Sigmoid colon (tissue), 7 donors: ENCODE results near the gene SLC48A1. TPM values are rescaled to one million over a fixed set of nuclear protein-coding genes. Genes with fewer than 3 reads are reported as not detected.

Experiments
- DNase-seq: peaks from one replicate; pipeline ENCODE4 v3.0.0-alpha.2; 2019
- H3K27ac ChIP-seq, 4 donors: fragments of 200-600 bp; sonication (generic); one replicate each; pipeline ENCODE4 v1.5.1; 2016 to 2019; ENCODE audit warnings: mild to moderate bottlenecking in 1 of 4
- H3K27me3 ChIP-seq, 3 donors: fragments of 200-600 bp; sonication (generic); one replicate each; pipeline ENCODE4 v1.5.1; 2019; ENCODE audit warnings: mild to moderate bottlenecking in 1 of 3
- H3K36me3 ChIP-seq, 4 donors: fragments of 200-600 bp; sonication (generic); one replicate each; pipeline ENCODE4 v1.5.1; 2016 to 2019
- H3K4me1 ChIP-seq, 4 donors: fragments of 200-600 bp; sonication (generic); one replicate each; pipeline ENCODE4 v1.5.1; 2017 to 2019
- H3K4me3 ChIP-seq, 4 donors: fragments of 200-600 bp; sonication (generic); one replicate each; pipeline ENCODE4 v1.5.1; 2017 to 2019; ENCODE audit warnings: mild to moderate bottlenecking in 2 of 4, moderate library complexity in 1 of 4
- H3K9me3 ChIP-seq, 4 donors: fragments of 200-600 bp in 3 of 4; sonication (generic) in 3 of 4; one replicate each; pipeline versions ENCODE4 v1.5.1 to v1.6.1; 2013 to 2019
- EP300 ChIP-seq, 4 donors: sonication (generic); formaldehyde crosslinking; IDR thresholded peaks; one replicate each; pipeline ENCODE4 v1.6.1; 2017; ENCODE audit warnings: antibody characterized with exemption in 4 of 4
- POLR2A ChIP-seq, 2 donors: fragments of 450-650 bp; IDR thresholded peaks; one replicate each; pipeline ENCODE4 v1.6.1; 2016; ENCODE audit warnings: antibody characterized with exemption in 2 of 2, mild to moderate bottlenecking in 2 of 2, moderate library complexity in 2 of 2
- POLR2AphosphoS5 ChIP-seq, 4 donors: sonication (generic); formaldehyde crosslinking; IDR thresholded peaks; one replicate each; pipeline ENCODE4 v1.6.1; 2017; ENCODE audit warnings: antibody characterized with exemption in 4 of 4
- WGBS, 2 donors: extraction: QIAGEN DNeasy Blood & Tissue Kit; methylation state at CpG; one replicate each; pipeline ENCODE4 v1.1.7; 2013; 5-methylcytosine and 5-hydroxymethylcytosine counted together
- intact Hi-C: fragments of 100-400 bp; cut with DNase I; formaldehyde crosslinking; loops from one replicate; pipeline ENCODE4 v1.15.1; 2023
- polyA plus RNA-seq, 3 donors: library from polyadenylated mRNA; stranded (reverse); fragments of 200-250 nt; gene quantifications; one replicate each; pipeline ENCODE4 v1.2.3, GENCODE V29; 2013
- total RNA-seq, 4 donors: library from RNA; depleted of rRNA; stranded (reverse); fragments of >200 nt; gene quantifications; one replicate each; pipeline ENCODE4 v1.1.0, GENCODE V29; 2016
- TF ChIP-seq, protein P1 (sequence below), 4 experiments: fragments of 450-650 bp in 3 of 4; fragments of 200-600 bp in 1 of 4; IDR thresholded peaks; one replicate each; pipeline ENCODE4 v1.5.1; 2016 to 2019; ENCODE audit warnings: antibody characterized with exemption in 4 of 4, mild to moderate bottlenecking in 3 of 4, moderate library complexity in 2 of 4
- donor health status: healthy with polysubstance abuse.
- donor health status: Bipolar disorder and iron deficiency.
- donor health status: healthy.

The SLC48A1 gene
- total and polyA plus RNA-seq, 7 donors: 6.9 to 46.6 (median 30.3) TPM

- no peaks in the 10 kb centered on the region for H3K36me3 ChIP-seq
- TF ChIP-seq, protein P1, sequence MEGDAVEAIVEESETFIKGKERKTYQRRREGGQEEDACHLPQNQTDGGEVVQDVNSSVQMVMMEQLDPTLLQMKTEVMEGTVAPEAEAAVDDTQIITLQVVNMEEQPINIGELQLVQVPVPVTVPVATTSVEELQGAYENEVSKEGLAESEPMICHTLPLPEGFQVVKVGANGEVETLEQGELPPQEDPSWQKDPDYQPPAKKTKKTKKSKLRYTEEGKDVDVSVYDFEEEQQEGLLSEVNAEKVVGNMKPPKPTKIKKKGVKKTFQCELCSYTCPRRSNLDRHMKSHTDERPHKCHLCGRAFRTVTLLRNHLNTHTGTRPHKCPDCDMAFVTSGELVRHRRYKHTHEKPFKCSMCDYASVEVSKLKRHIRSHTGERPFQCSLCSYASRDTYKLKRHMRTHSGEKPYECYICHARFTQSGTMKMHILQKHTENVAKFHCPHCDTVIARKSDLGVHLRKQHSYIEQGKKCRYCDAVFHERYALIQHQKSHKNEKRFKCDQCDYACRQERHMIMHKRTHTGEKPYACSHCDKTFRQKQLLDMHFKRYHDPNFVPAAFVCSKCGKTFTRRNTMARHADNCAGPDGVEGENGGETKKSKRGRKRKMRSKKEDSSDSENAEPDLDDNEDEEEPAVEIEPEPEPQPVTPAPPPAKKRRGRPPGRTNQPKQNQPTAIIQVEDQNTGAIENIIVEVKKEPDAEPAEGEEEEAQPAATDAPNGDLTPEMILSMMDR (IDR thresholded peaks at IDR 0.05): no peak
- TF ChIP-seq POLR2A (IDR thresholded peaks at IDR 0.05) (no peak), EP300 (IDR thresholded peaks at IDR 0.05) (no peak), POLR2AphosphoS5 (IDR thresholded peaks at IDR 0.05) (no peak)
- H3K9me3 ChIP-seq: no peaks in the 10 kb centered on the region
- peak overlapping the region; percentile 60 to 73 (median 64) for H3K4me3 ChIP-seq
- H3K27ac ChIP-seq: peak overlapping the region; percentile 75 to 80 (median 78)
- H3K4me1 ChIP-seq: peaks cover 0 to 35% (median 26%) of the 10 kb centered on the region in 4 donors
- 58 to 69% methylated on average over 20 of the region's 20 CpGs for WGBS, 2 donors
- no peaks in the 10 kb centered on the region for H3K27me3 ChIP-seq
- no peak for DNase-seq
- intact Hi-C loops: loop anchor here (2.0 kb wide), 1 partner anchor 39 kb away; no protein-coding TSS in a partner anchor
These were observed 15.0 kb upstream of the SLC48A1 start for GRCh38 chr12:47757840-47758583.

DNA sequence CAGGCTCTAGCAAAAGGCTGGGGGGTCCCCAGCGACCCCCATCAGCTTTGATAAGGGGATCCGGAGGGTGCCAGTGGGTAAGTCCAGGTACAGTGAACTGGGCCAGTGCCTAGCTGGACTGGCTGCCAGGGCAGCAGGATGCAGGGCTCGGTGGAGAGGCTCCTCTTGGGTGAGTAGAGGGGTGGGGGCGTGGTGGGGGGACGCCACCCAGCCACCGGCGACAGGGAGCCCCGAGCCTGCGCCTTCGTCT lies 14.5 kb upstream of the SLC48A1 start:
- no peaks in the 10 kb centered on the region for H3K36me3 ChIP-seq
- intact Hi-C loops: loop anchor here (2.0 kb wide), 1 partner anchor 40 kb away; no protein-coding TSS in a partner anchor
- H3K27me3 ChIP-seq: no peaks in the 10 kb centered on the region
- TF ChIP-seq POLR2AphosphoS5 (IDR thresholded peaks at IDR 0.05): no peak
- TF ChIP-seq EP300 (IDR thresholded peaks at IDR 0.05): no peak
- TF ChIP-seq, protein P1 (IDR thresholded peaks at IDR 0.05): no peak
- no peak for TF ChIP-seq POLR2A (IDR thresholded peaks at IDR 0.05)
- 4 to 7% methylated on average over 10 of the region's 10 CpGs for WGBS, 2 donors
- peak overlapping the region; percentile 75 to 80 (median 78) for H3K27ac ChIP-seq
- peak overlapping the region; percentile 60 to 73 (median 64) for H3K4me3 ChIP-seq
- H3K9me3 ChIP-seq: no peaks in the 10 kb centered on the region
- no peak for DNase-seq
- H3K4me1 ChIP-seq: peaks cover 0 to 30% (median 21%) of the 10 kb centered on the region in 4 donors

GRCh38 chr12:47758834-47759690 lies 14.0 kb upstream of the SLC48A1 start, which contains the start of gene RAPGEF3:
TSS of gene RAPGEF3 (minus strand) at chr12:47758880. CDS start at chr12:47758556, 324 bp downstream.
- TF ChIP-seq POLR2A (IDR thresholded peaks at IDR 0.05) (no peak), POLR2AphosphoS5 (IDR thresholded peaks at IDR 0.05) (peak in 2 of 4 donors; percentile 54 to 60), EP300 (IDR thresholded peaks at IDR 0.05) (peak in 1 of 4 donors; percentile 9)
- TF ChIP-seq, protein P1 (IDR thresholded peaks at IDR 0.05): peak; percentile 36 to 56 (median 50)
- DNase-seq: peak; percentile 93
- intact Hi-C loops: loop anchor here (1.0 to 2.0 kb wide), 2 partner anchors 22 to 40 kb away; no protein-coding TSS in a partner anchor
- Histone ChIP-seq H3K27ac (peak within 1 kb of the TSS; percentile 75 to 80 (median 78)), H3K9me3 (no peaks in the 10 kb centered on the region), H3K4me1 (peaks cover 0 to 24% (median 19%) of the 10 kb centered on the region in 4 donors), H3K36me3 (no peaks in the 10 kb centered on the region), H3K27me3 (no peaks in the 10 kb centered on the region), H3K4me3 (peak within 1 kb of the TSS; percentile 60 to 73 (median 64))
- 0 to 1% methylated on average over 57 of the region's 57 CpGs for WGBS, 2 donors

DNA sequence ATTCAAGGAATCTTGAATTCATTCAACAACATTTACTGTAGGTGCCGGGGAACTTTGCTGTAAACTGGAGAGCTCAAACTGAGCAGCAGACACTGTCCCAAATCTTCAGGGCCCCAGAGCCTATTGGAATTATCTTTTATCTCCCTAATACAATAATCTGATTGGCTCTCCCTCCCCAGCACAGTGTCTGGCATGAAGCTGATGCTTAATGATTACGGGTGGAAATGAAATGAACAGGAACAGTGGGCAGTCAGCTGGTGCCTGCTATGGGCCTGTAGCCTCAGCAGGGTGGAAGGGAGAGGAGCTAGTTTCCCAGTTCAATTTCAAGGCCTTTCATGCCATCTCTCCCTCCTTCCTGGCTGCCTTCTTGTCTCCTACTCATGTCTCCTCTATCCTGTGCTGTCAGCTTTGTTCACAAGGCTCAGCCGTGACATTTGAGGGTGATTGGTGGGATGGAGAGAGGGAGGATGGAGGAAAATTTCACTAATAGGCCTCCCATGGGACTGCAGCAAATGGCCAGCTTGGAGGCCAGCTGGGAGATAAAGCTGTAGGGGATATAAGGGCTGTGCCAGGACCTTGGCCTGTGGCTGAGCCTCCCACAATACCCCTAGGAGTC lies 10.1 kb upstream of the SLC48A1 start:
- Histone ChIP-seq H3K9me3 (no peaks in the 10 kb centered on the region), H3K4me3 (no peak overlapping the region), H3K4me1 (peaks cover 0 to 37% (median 26%) of the 10 kb centered on the region in 4 donors), H3K36me3 (no peaks in the 10 kb centered on the region), H3K27me3 (no peaks in the 10 kb centered on the region), H3K27ac (no peak overlapping the region)
- intact Hi-C loops: no loop called here
- WGBS, 2 donors: 91 to 92% methylated on average over 3 of the region's 3 CpGs
- DNase-seq: no peak
- TF ChIP-seq POLR2A (IDR thresholded peaks at IDR 0.05) (no peak), EP300 (IDR thresholded peaks at IDR 0.05) (no peak)
